Measurements from ENCODE around the gene TAL1.

GRCh38 chr1:47262787-47263413, 30.9 kb upstream of the TAL1 start:
- TF ChIP-seq GATA2 (IDR thresholded peaks at IDR 0.05; ENCODE audit: low read depth, low read length) (no peak), GATA3 (IDR thresholded peaks at IDR 0.05; ENCODE audit: low read depth, low read length) (no peak)

Measured in SH-SY5Y (cell line).